Lower leg skin (tissue), 3 donors: ENCODE results near the gene CAPNS1.

ENCODE experiments used
- CTCF ChIP-seq, 3 donors: fragments of 450-650 bp; IDR thresholded peaks; one replicate each; pipeline ENCODE4 v1.5.1; 2016; ENCODE audit warnings: antibody characterized with exemption in 3 of 3, mild to moderate bottlenecking in 3 of 3, moderate library complexity in 2 of 3
- POLR2A ChIP-seq, 2 donors: fragments of 450-650 bp; IDR thresholded peaks; one replicate each; pipeline ENCODE4 v1.6.1; 2016 to 2017; ENCODE audit warnings: antibody characterized with exemption in 2 of 2, mild to moderate bottlenecking in 1 of 2, moderate library complexity in 1 of 2

DNA sequence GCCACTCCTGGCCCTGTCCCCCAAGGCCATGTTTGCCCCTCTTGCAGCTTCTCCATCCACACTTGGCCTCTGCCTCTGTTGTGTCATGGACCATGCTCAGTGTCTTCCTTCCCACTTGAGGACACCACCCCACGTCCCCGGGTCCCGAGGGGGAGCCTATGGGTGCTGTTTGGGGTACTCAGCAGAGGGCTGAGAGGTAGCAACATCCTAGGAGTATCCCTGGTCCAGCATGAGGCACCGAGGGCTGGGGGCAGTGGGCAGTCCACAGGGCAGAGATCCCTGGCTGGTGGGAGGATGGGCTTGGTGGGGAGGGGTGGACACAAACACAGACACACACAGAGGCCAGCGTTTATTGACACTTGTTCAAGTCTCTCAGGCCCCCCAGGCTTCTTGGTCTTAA is 10.7 kb downstream of the CAPNS1 start:
- no peak for TF ChIP-seq CTCF (IDR thresholded peaks at IDR 0.05)
- no peak for TF ChIP-seq POLR2A (IDR thresholded peaks at IDR 0.05)
